Suppressor macrophage treated with lipopolysaccharide for 1 hour (primary cell): ENCODE measurements around the gene APPL2.
"Not testable (repeated sequence)": the region's sequence is repeated elsewhere in the genome, so short reads cannot be mapped to it uniquely, and the experiment has no call there.

Experiments
- DNase-seq, 3 donors: peaks; one replicate each; pipeline ENCODE4 v3.0.0-alpha.2; 2020 to 2022

The APPL2 gene

GRCh38 chr12:105235732-105236476, at the start of gene APPL2:
Gene APPL2, minus strand, starts transcription at chr12:105236174. Its CDS starts 162 bp downstream, at chr12:105236012.
- DNase-seq = peak; percentile 91 to 95 (median 93)

- DNase-seq = no peak
Measured at GRCh38 chr12:105285378-105285777, 49.4 kb upstream of the APPL2 start.

GRCh38 chr12:105281694-105282049, 45.7 kb upstream of the APPL2 start:
- DNase-seq = no peak

DNA sequence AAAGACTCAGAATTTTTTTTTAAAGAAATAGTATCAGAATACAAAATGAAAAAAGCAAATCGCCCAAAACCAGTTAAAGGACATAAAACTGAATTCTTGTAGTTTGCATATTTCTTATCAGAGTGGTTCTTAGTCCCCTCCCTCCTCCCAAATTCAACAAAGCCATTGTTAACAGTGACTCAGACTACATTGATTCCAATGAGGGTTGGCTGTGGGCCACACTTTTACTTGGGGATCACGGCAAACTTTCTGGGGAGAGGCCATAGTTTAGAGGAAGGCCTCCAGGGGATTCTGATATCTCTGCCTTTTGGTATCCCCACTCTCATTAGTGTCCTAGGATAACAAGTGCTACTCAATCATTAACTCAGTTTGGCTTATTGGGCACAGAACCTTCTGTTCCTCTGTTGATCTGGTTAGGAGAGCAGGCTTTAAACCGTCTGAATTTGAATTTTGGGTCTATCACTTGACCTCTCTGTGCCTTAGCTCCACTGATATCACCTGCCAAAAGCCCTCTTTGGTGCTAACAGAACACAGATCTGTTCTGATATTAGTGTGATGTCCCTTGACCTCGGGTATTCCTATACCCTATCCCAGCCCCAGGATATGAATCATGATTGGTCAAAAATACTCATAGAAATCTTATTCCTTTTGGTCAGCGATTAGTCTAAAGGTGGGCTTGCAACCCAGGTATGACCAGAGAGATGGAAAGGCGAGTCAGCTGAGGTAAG, 45.2 kb upstream of the APPL2 start:
- no peak for DNase-seq

DNA sequence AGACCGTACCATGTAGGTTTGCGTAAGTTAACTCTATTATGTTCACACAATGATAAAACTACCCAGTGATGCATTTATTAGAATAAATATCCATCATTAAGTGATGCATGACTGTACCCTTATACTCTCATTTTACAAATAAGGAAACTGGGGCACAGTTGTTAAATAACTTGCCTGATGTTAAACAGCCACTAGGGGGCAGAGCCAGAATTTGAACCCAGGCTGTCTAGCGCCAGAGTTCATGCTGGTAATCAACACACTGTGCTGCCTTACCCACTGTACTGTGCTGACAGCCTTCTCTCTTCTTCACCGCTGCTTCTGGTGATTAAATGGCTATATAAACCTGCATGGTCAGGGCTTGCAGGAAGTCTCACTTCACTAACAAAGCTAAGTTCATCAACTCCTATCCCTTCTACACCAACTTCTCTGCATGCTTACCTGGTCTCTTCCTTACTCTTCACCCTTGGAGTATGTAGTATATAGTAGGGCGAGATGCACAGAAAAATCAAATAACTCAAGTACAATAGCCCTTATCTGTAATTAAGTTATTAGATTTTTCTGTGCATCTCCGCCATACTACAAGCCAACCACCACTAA, 43.6 kb upstream of the APPL2 start:
- peak; percentile 54 to 70 (median 60) for DNase-seq

- no peak for DNase-seq
Measured at GRCh38 chr12:105278043-105278697, 42.2 kb upstream of the APPL2 start.

GRCh38 chr12:105275997-105276733, 40.2 kb upstream of the APPL2 start:
- peak; percentile 22 to 44 (median 25) for DNase-seq

GRCh38 chr12:105274571-105274970, 38.6 kb upstream of the APPL2 start:
- no peak for DNase-seq

DNA sequence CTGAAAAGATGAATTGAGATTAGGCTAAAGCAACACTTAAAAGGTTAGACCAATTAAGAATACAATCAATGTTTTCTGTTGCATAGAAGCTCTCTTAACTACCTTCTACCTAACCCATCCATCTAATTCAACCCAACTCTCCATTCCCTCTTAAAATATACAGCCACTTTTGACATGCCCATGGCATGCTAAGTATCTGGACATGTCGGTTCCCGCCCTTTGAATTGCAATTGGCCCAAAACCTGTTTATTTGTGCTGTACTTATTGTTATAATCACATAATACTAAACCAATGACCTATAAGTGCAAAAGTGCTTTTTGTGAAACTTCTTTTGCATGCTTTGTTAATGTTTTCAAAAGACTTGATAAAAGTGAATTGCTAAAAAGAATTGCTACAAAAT, 37.6 kb upstream of the APPL2 start:
- DNase-seq = no peak

- no peak for DNase-seq
Measured at GRCh38 chr12:105272814-105273416, 36.9 kb upstream of the APPL2 start.

- no peak for DNase-seq
Measured at GRCh38 chr12:105272152-105272551, 36.2 kb upstream of the APPL2 start.

DNA sequence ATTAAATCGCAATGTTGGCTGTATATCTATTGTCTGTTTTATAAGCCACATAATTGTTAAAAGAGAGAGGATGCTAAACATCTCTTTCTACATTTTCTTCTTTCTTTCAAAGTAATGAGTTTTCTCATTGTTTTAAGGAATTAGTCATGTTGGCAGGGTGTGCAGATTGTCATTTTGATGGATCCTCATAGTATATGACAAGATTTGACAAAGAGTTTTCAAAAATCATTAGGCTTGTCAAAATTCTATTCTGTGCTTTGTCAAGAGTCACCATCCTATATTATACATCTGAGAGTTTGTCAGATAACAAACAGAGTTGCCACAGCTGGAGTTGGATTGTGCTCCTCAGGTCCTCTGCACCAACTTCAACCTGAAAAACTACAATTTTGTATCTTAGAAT, 35.4 kb upstream of the APPL2 start:
- DNase-seq = no peak

- DNase-seq = no peak
Measured at GRCh38 chr12:105270671-105271255, 34.8 kb upstream of the APPL2 start.

DNA sequence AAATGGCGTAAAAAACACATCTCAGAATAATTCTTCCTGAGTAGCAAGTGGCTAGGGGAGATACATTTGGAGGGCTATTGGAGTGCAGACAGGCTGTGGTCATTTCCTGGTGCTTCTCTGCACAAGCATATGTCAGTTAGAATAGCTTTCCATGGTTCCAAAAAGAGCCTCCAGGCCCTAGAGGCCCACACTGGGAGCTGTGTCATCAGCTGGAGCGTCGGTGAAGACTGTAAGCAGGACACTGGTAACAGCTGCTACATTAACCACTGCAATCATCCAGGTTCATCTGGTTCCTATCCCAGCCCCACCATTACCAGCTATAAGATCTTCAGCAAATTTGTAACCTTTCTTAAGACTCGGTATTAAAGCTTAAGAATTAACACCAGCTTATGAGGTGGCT, 31.7 kb upstream of the APPL2 start:
- DNase-seq = no peak

- no peak for DNase-seq
Measured at GRCh38 chr12:105264771-105265170, 28.8 kb upstream of the APPL2 start.

GRCh38 chr12:105262461-105263184, 26.6 kb upstream of the APPL2 start:
- no peak for DNase-seq

DNA sequence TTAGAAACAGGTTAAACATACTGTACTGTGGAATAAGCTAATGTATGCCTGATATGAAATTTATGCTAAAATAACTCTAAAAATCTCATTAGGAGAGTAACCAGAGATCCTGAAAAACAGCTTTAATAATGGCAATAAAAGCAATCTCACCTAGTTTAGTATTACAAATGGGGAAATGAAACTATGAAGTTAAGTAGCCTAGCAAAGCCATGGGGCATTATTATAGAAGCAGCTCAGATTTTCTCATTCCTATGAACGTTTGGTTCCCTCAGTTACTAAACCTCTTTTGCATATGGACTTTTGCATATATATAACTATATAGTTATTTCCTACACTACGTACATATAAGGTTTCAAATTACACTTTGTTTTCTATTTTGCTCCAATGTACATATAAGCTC, 25.0 kb upstream of the APPL2 start:
- DNase-seq = peak in 1 of 3 donors; percentile 31

- no peak for DNase-seq
Measured at GRCh38 chr12:105259226-105259625, 23.3 kb upstream of the APPL2 start.

- DNase-seq = peak in 1 of 3 donors; percentile 21
Measured at GRCh38 chr12:105257321-105257728, 21.4 kb upstream of the APPL2 start.

- no peak for DNase-seq
Measured at GRCh38 chr12:105256921-105257320, 20.9 kb upstream of the APPL2 start.

GRCh38 chr12:105256431-105256830, 20.5 kb upstream of the APPL2 start:
- DNase-seq = not testable (repeated sequence)
